ENCODE measurements around the gene IRX4.

Gene IRX4

GRCh38 chr5:1919209-1919566, 36.5 kb upstream of the IRX4 start:
- Mint-ChIP-seq H3K4me3 (no peak overlapping the region), H3K36me3 (ENCODE audit: low read depth) (no peaks in the 10 kb centered on the region), H3K9me3 (no peaks in the 10 kb centered on the region), H3K27ac (no peak overlapping the region), H3K4me1 (ENCODE audit: low read depth) (no peaks in the 10 kb centered on the region), H3K27me3 (ENCODE audit: low read depth) (no peaks in the 10 kb centered on the region)
- no peak for DNase-seq (ENCODE audit: low spot score)

DNA sequence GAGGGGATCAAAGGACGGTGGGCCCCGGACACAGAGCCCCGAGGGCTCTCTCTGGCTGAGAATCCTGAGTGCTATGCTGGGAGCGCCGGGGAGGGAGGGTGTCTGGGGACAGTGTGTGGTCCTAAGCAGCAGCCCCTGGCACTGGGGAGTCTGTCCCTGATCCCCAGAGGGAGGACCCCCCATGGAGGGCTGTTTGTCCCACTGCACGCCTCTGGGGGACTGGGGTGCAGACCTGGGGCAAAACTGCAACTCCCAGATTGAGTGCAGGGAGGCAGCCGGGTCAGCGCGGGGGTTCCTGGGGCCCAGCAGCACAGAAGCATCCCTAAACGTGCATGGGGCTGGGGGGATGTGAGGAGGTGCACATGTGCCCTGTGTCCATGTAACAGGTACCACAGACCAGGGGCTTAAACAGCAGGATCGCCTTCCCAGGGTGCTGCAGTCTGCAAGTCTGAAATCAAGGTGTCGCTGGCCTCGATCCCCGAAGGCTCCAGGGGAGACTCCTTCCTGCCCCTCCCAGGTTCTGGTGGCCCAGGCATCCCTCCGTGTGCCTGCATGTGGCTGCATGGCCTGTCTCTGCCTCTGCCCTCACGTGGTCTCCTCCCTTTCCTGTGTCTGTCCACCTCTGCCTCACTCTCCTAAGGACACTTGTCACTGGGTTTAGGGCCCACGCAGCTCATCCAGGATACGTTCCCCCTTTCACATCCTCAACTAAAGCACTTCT, 35.9 kb upstream of the IRX4 start:
- H3K9me3 Mint-ChIP-seq = no peaks in the 10 kb centered on the region
- DNase-seq (ENCODE audit: low spot score) = no peak
- H3K27me3 Mint-ChIP-seq (ENCODE audit: low read depth) = no peaks in the 10 kb centered on the region
- no peaks in the 10 kb centered on the region for H3K36me3 Mint-ChIP-seq (ENCODE audit: low read depth)
- no peaks in the 10 kb centered on the region for H3K4me1 Mint-ChIP-seq (ENCODE audit: low read depth)
- no peak overlapping the region for H3K27ac Mint-ChIP-seq
- no peak overlapping the region for H3K4me3 Mint-ChIP-seq

GRCh38 chr5:1917830-1918487, 35.2 kb upstream of the IRX4 start:
- Mint-ChIP-seq H3K4me1 (ENCODE audit: low read depth) (no peaks in the 10 kb centered on the region), H3K27me3 (ENCODE audit: low read depth) (no peaks in the 10 kb centered on the region)

GRCh38 chr5:1916041-1917001, 33.6 kb upstream of the IRX4 start:
- no peak overlapping the region for H3K27ac Mint-ChIP-seq
- DNase-seq (ENCODE audit: low spot score) = no peak
- no peak overlapping the region for H3K4me3 Mint-ChIP-seq
- H3K27me3 Mint-ChIP-seq (ENCODE audit: low read depth) = no peaks in the 10 kb centered on the region
- H3K36me3 Mint-ChIP-seq (ENCODE audit: low read depth) = no peaks in the 10 kb centered on the region
- H3K9me3 Mint-ChIP-seq = no peaks in the 10 kb centered on the region
- no peaks in the 10 kb centered on the region for H3K4me1 Mint-ChIP-seq (ENCODE audit: low read depth)

More at GRCh38 chr5:1917830-1918487, 35.2 kb upstream of the IRX4 start:
- Mint-ChIP-seq H3K4me3 (no peak overlapping the region), H3K27ac (no peak overlapping the region), H3K9me3 (no peaks in the 10 kb centered on the region), H3K36me3 (ENCODE audit: low read depth) (no peaks in the 10 kb centered on the region)
- DNase-seq (ENCODE audit: low spot score) = no peak

DNA sequence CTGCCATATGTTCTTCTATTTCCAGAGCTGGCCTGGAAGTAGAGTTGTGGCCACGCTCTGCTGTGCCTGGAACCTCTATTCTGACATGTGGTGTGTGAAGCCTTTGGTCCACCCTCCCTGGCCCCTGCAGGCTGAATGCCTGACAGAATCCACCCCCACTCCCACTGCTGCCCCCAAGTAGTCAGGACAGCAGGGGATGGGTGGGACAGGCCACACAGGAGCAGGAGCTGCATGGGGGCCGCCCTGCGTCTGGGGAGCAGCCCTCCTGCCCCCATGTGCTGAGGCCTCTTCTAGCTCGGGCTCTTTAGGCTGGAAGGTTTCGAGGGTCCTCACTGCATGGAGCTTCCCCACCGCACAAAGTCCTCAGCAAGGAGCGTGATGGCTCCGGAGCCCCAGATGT, 32.6 kb upstream of the IRX4 start:
- H3K4me1 Mint-ChIP-seq (ENCODE audit: low read depth) = no peaks in the 10 kb centered on the region
- H3K27ac Mint-ChIP-seq = no peak overlapping the region
- no peaks in the 10 kb centered on the region for H3K36me3 Mint-ChIP-seq (ENCODE audit: low read depth)
- H3K9me3 Mint-ChIP-seq = no peaks in the 10 kb centered on the region
- no peak overlapping the region for H3K4me3 Mint-ChIP-seq
- H3K27me3 Mint-ChIP-seq (ENCODE audit: low read depth) = no peaks in the 10 kb centered on the region
- no peak for DNase-seq (ENCODE audit: low spot score)

DNA sequence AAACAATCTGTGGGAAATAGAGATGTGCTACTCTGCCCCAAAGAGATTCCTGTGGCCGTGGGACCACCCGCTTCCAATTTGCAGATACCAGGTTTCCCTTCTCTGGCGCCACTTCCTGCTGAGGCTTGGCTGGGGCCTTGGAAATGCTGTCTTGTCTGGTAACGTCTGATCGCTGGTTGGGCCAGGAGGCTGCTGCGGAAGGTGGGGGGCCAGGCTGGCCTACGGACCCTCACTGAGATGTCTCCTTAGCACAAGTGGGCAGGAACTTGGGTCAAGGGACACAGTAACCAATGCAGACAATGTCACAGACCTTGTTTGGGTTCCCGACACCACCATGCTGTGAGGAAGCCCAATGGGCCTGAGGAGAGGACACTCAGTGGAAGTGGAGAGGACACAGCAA, 31.7 kb upstream of the IRX4 start:
- no peak for DNase-seq (ENCODE audit: low spot score)
- no peak overlapping the region for H3K27ac Mint-ChIP-seq
- no peaks in the 10 kb centered on the region for H3K27me3 Mint-ChIP-seq (ENCODE audit: low read depth)
- no peaks in the 10 kb centered on the region for H3K9me3 Mint-ChIP-seq
- no peak overlapping the region for H3K4me3 Mint-ChIP-seq
- H3K4me1 Mint-ChIP-seq (ENCODE audit: low read depth) = no peaks in the 10 kb centered on the region
- H3K36me3 Mint-ChIP-seq (ENCODE audit: low read depth) = no peaks in the 10 kb centered on the region

DNA sequence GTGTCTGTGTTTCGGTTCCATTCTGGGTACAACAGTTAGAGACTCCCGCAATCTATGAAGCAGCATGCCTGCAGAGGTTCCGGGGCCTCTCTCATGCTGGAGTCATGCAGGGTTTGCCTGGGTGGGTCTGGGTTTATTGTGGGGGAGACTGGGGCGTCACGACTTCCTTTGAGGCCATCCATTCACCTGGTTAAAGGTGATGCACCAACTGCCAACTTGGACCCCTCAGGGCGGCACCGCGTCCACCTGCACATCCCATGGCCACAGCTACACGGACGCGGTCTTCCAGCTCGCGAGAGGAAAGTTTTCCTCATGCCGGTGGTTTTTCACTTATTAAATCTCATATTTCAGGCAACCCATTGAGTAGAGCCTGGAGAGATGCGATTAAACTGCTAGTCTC, 30.9 kb upstream of the IRX4 start:
- Mint-ChIP-seq H3K4me1 (ENCODE audit: low read depth) (no peaks in the 10 kb centered on the region), H3K27me3 (ENCODE audit: low read depth) (no peaks in the 10 kb centered on the region), H3K27ac (no peak overlapping the region), H3K9me3 (no peaks in the 10 kb centered on the region), H3K36me3 (ENCODE audit: low read depth) (no peaks in the 10 kb centered on the region), H3K4me3 (no peak overlapping the region)
- DNase-seq (ENCODE audit: low spot score) = no peak

- no peak for DNase-seq (ENCODE audit: low spot score)
- Mint-ChIP-seq H3K36me3 (ENCODE audit: low read depth) (no peaks in the 10 kb centered on the region), H3K27me3 (ENCODE audit: low read depth) (no peaks in the 10 kb centered on the region), H3K27ac (no peak overlapping the region), H3K4me3 (no peak overlapping the region), H3K9me3 (no peaks in the 10 kb centered on the region), H3K4me1 (ENCODE audit: low read depth) (no peaks in the 10 kb centered on the region)
Observed at GRCh38 chr5:1912951-1913565, 30.3 kb upstream of the IRX4 start.

DNA sequence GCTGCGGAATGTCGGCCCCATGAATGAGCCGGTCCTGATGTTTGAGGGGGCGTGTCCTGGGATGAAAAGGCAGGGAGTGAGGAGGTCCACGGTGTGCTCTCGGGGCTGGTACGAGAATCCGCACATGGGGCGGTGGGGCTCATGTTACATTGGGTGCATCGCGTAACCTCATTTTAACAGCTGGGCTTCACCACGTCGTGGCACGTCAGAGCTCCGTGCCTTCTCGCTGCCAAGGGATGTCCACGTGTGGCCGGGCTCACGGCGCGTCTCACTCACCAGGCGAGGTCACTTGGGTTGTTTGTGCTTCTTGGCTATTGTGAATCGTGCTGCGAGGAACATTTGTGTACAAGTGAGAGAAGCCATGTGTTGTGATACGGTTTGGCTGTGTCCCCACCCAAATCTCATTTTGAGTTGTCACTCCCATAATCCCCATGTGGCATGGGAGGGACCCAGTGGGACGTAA, 29.1 kb upstream of the IRX4 start:
- no peaks in the 10 kb centered on the region for H3K9me3 Mint-ChIP-seq
- no peak overlapping the region for H3K4me3 Mint-ChIP-seq
- H3K36me3 Mint-ChIP-seq (ENCODE audit: low read depth) = no peaks in the 10 kb centered on the region
- H3K27ac Mint-ChIP-seq = no peak overlapping the region
- H3K27me3 Mint-ChIP-seq (ENCODE audit: low read depth) = no peaks in the 10 kb centered on the region
- H3K4me1 Mint-ChIP-seq (ENCODE audit: low read depth) = no peaks in the 10 kb centered on the region
- no peak for DNase-seq (ENCODE audit: low spot score)

DNA sequence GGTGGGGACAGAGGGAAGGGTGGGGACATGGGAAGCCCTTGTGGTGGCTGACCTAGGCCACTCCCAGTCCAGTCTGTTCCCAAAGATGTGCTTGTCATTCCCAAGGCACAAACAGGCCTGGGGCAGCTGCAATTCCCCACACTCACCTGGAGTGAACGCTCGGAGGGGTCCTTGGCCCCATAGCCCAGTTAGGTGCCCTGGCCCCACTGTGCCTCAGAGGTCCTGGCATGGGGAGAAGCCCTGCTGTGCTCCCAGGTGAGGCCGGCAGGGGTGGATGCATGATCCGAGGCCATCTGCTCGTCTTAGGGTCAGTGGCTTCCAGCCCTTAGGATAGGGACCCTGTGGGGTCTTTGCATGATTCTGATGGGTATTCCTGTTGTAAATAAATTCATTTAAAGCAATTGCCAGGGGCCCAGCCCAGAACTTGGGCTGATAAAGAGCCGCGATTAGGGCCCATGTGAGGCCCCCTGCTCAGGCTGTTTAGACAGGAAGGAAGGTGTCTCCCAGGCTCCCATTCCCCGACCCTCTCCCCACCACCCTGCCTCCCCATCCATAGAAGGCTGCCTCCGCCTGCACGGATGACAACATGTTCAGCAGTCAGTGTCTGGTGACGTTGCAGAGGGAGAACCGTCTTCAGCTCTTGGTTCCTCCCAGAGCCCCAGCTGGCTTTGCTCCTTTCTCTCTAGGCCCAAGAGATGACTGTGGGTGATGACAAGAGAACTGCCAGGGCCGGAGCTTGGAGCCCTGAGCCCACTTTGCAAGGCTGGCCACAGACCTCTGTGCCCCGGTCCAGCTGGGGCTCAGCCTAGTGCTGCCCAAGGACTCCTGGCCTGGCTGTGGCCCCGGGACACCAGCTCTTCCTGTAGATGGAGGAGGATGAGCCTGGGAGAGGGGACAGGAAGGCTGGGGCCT, 28.4 kb upstream of the IRX4 start:
- Mint-ChIP-seq H3K4me1 (ENCODE audit: low read depth) (no peaks in the 10 kb centered on the region), H3K9me3 (no peaks in the 10 kb centered on the region), H3K27ac (no peak overlapping the region), H3K4me3 (no peak overlapping the region), H3K36me3 (ENCODE audit: low read depth) (no peaks in the 10 kb centered on the region), H3K27me3 (ENCODE audit: low read depth) (no peaks in the 10 kb centered on the region)
- no peak for DNase-seq (ENCODE audit: low spot score)

GRCh38 chr5:1910081-1910760, 27.5 kb upstream of the IRX4 start:
- no peak for DNase-seq (ENCODE audit: low spot score)
- Mint-ChIP-seq H3K9me3 (no peaks in the 10 kb centered on the region), H3K27ac (no peak overlapping the region), H3K4me1 (ENCODE audit: low read depth) (no peaks in the 10 kb centered on the region), H3K27me3 (ENCODE audit: low read depth) (no peaks in the 10 kb centered on the region), H3K4me3 (no peak overlapping the region), H3K36me3 (ENCODE audit: low read depth) (no peaks in the 10 kb centered on the region)

- H3K27me3 Mint-ChIP-seq (ENCODE audit: low read depth) = no peaks in the 10 kb centered on the region
Observed at GRCh38 chr5:1909346-1909985, 26.7 kb upstream of the IRX4 start.

More at GRCh38 chr5:1909346-1909985, 26.7 kb upstream of the IRX4 start:
- Mint-ChIP-seq H3K4me3 (no peak overlapping the region), H3K27ac (no peak overlapping the region), H3K36me3 (ENCODE audit: low read depth) (no peaks in the 10 kb centered on the region), H3K4me1 (ENCODE audit: low read depth) (no peaks in the 10 kb centered on the region), H3K9me3 (no peaks in the 10 kb centered on the region)
- no peak for DNase-seq (ENCODE audit: low spot score)

Measured in T-helper 2 cell treated with Interferon-gamma antibody and Interleukin-4, amounts not matched to agents 5 μg/mL and 100 μg/mL, for 36 hours (primary cell).